ENCODE data around the gene STX16. TPM values are rescaled to one million over a fixed set of nuclear protein-coding genes. Genes with fewer than 3 reads are reported as not detected.
"Not testable (repeated sequence)": the region's sequence is repeated elsewhere in the genome, so short reads cannot be mapped to it uniquely, and the experiment has no call there.

STX16 gene
- total RNA-seq, 4 donors from 2014 or later: 52.3 to 146 (median 77.0) TPM

DNA sequence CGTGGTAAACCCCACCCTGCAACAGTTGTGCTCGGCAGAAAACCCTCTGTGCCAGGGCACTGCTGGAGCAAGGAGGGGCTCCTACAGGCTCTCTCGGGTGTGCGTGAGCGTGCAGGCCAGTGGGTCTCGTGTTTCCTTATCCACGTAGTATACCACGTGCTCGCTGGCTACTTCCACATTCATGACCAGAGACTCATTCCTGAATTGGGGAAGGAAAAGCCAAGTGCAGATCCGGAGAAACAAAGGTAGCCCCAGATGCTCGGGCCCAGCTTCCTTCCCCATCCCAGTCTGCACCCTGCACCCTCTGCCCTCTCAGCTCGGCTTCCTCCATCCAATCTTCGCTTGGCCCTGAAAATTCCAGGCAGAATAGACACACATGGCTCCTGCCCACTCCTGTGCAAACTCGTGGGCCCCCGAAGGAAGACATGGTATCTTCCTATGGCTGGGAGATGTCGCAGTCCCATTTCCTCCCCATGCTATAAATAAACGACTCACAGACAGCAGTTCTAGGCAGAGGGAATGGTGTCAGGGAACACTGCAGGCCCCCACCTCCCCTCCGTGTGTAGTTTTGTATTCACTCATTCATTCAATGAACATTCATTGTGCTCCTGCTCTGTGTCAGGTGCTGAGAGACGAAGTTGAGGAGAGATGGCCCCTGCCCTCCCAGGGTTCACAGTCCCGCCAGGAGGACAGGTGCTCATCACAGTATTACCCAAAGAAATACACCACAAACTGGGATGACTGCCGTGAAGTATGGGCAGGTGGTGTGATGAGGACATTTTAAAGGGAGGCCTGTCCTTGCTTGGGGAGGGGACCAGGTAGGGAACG lies 71.1 kb downstream of the STX16 start:
- H3K4me3 ChIP-seq: no peak overlapping the region
- H3K36me3 ChIP-seq: no peaks in the 10 kb centered on the region
- peaks cover 24% of the 10 kb centered on the region for H3K27me3 ChIP-seq
- no peak overlapping the region for H3K27ac ChIP-seq
- 53 to 77% methylated on average over 3 to 22 of the region's 22 CpGs for WGBS, 2 donors (ENCODE audit: low coverage in 1 of 2)
- intact Hi-C loops (cut with DNase I; ENCODE audit: low total_unique reads) (no loop called here), in situ Hi-C loops (cut with MboI; ENCODE audit: low pct_ligation_motif_present in 1 of 4, low pct_unique_long_range_greater_than_20kb in 1 of 4, low sequenced_read_pairs in 3 of 4) (no loop called here)
- no peaks in the 10 kb centered on the region for H3K4me1 ChIP-seq
- DNase-seq: peak; percentile 24
- no peaks in the 10 kb centered on the region for H3K9me3 ChIP-seq
- no peak for TF ChIP-seq EP300 (IDR thresholded peaks at IDR 0.05; ENCODE audit: low read depth)
- no peak for TF ChIP-seq POLR2A (IDR thresholded peaks at IDR 0.05)
- TF ChIP-seq POLR2AphosphoS5 (IDR thresholded peaks at IDR 0.05): no peak
- TF ChIP-seq, protein P1, sequence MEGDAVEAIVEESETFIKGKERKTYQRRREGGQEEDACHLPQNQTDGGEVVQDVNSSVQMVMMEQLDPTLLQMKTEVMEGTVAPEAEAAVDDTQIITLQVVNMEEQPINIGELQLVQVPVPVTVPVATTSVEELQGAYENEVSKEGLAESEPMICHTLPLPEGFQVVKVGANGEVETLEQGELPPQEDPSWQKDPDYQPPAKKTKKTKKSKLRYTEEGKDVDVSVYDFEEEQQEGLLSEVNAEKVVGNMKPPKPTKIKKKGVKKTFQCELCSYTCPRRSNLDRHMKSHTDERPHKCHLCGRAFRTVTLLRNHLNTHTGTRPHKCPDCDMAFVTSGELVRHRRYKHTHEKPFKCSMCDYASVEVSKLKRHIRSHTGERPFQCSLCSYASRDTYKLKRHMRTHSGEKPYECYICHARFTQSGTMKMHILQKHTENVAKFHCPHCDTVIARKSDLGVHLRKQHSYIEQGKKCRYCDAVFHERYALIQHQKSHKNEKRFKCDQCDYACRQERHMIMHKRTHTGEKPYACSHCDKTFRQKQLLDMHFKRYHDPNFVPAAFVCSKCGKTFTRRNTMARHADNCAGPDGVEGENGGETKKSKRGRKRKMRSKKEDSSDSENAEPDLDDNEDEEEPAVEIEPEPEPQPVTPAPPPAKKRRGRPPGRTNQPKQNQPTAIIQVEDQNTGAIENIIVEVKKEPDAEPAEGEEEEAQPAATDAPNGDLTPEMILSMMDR (IDR thresholded peaks at IDR 0.05): no peak

DNA sequence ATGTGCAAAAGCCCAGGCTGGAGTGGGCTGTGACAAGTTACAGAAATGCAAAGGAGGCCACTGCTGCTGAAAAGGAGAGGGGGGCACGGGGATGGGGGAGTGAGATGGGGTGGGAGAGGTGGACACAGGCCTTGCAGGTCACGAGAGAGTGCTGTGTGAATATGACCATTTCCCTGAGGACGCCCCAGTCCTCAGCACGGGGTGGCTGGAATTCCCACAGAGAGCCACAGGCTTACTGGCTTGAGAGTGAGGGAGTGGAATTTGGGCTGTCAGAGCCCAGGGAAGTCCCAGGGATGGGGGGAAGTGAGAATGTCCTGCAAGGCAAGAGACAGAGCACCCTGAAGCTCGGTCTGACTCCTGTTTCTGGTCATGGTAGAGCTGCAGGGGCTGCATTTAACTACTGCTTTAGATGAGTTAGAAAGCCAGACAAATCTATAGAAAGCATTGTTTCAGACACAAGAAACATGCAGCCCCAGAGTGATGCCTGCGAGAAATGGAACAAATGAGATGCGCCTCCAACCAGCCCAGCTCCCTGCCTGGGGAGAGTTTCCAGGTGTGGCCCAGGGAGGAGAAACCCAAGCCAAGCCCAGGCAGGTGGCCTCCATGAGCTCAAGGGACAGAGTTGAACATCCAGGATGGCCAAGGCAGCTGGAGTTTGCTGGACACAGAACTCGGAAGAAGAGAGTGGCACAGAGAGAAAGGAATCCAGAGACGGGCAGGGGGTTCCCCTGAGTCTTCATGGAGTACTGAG lies 72.0 kb downstream of the STX16 start:
- intact Hi-C loops (cut with DNase I; ENCODE audit: low total_unique reads) (no loop called here), in situ Hi-C loops (cut with MboI; ENCODE audit: low pct_ligation_motif_present in 1 of 4, low pct_unique_long_range_greater_than_20kb in 1 of 4, low sequenced_read_pairs in 3 of 4) (no loop called here)
- Histone ChIP-seq H3K27ac (no peak overlapping the region), H3K36me3 (no peaks in the 10 kb centered on the region), H3K27me3 (peaks cover 24% of the 10 kb centered on the region), H3K4me3 (no peak overlapping the region), H3K9me3 (no peaks in the 10 kb centered on the region), H3K4me1 (no peaks in the 10 kb centered on the region)
- 48 to 76% methylated on average over 5 to 9 of the region's 9 CpGs for WGBS, 2 donors (ENCODE audit: low coverage in 1 of 2)
- no peak for DNase-seq
- TF ChIP-seq POLR2AphosphoS5 (IDR thresholded peaks at IDR 0.05) (no peak), POLR2A (IDR thresholded peaks at IDR 0.05) (no peak), EP300 (IDR thresholded peaks at IDR 0.05; ENCODE audit: low read depth) (no peak)
- TF ChIP-seq, protein P1 (IDR thresholded peaks at IDR 0.05): no peak

DNA sequence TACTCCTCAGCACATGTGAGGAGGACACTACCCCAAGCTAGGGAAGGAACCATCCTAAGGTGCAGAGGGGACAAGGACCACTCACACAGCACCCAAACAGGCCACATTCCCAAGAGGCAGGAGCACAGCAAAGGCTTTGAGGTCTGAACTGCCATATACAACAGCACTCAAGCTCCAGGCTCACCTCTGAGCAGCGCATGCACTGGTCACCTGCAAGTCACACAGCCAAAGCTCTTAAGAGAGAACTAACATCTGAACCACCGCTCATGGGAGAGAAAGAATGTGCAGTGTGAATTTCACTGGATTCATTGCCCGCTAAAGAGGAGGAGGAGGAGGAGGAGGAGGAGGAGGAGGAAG lies 72.5 kb downstream of the STX16 start:
- Histone ChIP-seq H3K4me1 (no peaks in the 10 kb centered on the region), H3K4me3 (no peak overlapping the region), H3K27ac (no peak overlapping the region), H3K9me3 (no peaks in the 10 kb centered on the region), H3K36me3 (no peaks in the 10 kb centered on the region), H3K27me3 (peaks cover 24% of the 10 kb centered on the region)
- 92 to 100% methylated on average over 3 of the region's 3 CpGs for WGBS, 2 donors (ENCODE audit: low coverage in 1 of 2)
- peak; percentile 5 for DNase-seq
- in situ Hi-C loops (cut with MboI; ENCODE audit: low pct_ligation_motif_present in 1 of 4, low pct_unique_long_range_greater_than_20kb in 1 of 4, low sequenced_read_pairs in 3 of 4) (no loop called here), intact Hi-C loops (cut with DNase I; ENCODE audit: low total_unique reads) (no loop called here)
- no peak for TF ChIP-seq POLR2A (IDR thresholded peaks at IDR 0.05)
- no peak for TF ChIP-seq POLR2AphosphoS5 (IDR thresholded peaks at IDR 0.05)
- TF ChIP-seq, protein P1 (IDR thresholded peaks at IDR 0.05): no peak

DNA sequence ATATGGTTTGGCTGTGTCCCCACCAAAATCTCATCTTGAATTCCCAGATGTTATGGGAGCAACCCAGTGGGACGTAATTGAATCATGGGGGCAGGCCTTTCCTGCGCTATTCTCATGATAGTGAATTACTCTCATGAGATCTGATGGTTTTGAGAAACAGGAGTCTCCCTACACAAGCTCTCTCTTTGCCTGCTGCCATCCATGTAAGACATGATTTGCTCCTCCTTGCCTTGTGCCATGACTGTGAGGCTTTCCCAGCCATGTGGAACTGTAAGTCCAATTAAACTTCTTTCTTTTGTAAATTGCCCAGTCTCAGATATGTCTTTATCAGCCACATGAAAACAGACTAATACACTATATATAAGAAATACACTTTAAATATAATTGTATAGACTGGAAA lies 75.1 kb downstream of the STX16 start:
- peaks cover 22% of the 10 kb centered on the region for H3K27me3 ChIP-seq
- H3K9me3 ChIP-seq; DNase-seq; H3K4me3 ChIP-seq; H3K27ac ChIP-seq; H3K36me3 ChIP-seq; in situ Hi-C loops (cut with MboI; ENCODE audit: low pct_ligation_motif_present in 1 of 4, low pct_unique_long_range_greater_than_20kb in 1 of 4, low sequenced_read_pairs in 3 of 4); H3K4me1 ChIP-seq; intact Hi-C loops (cut with DNase I; ENCODE audit: low total_unique reads): not testable (repeated sequence)
- 70% methylated on average over 2 of the region's 2 CpGs; no CpG with 5 or more reads in 1 of the 2 donors for WGBS, 2 donors (ENCODE audit: low coverage in 1 of 2)

Other genes starting within 250 kb of the STX16 start
- under 1 TPM in 1 of 4 donors, not detected in 3; 0.16 TPM for gene APCDD1L, start 135.9 kb upstream of the STX16 start, total RNA-seq
- gene NPEPL1, start 41.5 kb downstream of the STX16 start, total RNA-seq: 100 to 1,000 TPM in 1 of 4 donors, 10 to 100 TPM in 3; 33.3 to 109 (median 66.9) TPM
- 1 to 10 TPM in 1 of 4 donors, under 1 TPM in 1, not detected in 2; 0.55 to 1.1 TPM for gene GNAS-AS1, start 199.6 kb downstream of the STX16 start, total RNA-seq
- gene GNAS, start 201.4 kb downstream of the STX16 start, total RNA-seq: 100 to 1,000 TPM; 501 to 716 (median 535) TPM